HG03175 (cell line): Measurements from ENCODE around the gene PZP.

Experiments
- ATAC-seq: cut with Tn5 transposase; IDR thresholded peaks from one replicate; pipeline ENCODE4 v1.9.1; 2021; ENCODE audit warnings: mild to moderate bottlenecking, moderate library complexity; ENCODE audit not compliant: unreplicated experiment

Gene PZP

DNA sequence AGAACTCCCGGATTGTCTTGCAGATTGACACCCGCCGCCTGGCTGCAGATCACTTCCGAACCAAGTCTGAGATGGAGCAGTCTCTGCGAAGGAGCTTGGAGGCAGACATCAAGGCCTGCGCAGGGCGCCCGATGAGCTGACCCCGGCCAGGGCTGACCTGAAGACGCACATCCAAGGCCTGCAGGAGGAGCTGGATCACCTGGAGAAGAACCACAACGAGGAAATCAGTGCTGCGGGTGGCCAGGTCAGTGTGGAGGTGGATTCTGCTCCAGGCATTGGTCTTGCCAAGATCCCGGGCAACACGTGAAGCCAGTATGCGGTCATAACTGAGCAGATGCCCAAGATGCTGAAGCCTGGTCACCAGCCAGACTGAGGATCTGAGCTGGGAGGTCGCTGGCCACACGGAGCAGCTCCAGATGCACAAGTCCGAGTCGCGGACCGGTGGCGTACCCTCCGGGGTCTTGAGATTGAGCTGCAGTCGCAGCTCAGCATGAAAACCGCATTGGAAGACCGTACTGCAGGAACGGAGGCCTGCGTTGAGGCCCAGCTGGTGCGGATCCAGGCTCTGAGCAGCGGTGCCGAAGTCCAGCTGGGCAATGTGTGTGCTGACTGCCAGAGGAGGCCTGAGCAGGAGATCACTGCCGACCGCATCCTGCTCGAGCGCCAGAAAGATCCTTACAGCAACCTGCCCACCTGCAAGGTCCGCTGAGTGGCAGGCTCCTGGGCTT, 80.1 kb downstream of the PZP start:
- no peak for ATAC-seq

DNA sequence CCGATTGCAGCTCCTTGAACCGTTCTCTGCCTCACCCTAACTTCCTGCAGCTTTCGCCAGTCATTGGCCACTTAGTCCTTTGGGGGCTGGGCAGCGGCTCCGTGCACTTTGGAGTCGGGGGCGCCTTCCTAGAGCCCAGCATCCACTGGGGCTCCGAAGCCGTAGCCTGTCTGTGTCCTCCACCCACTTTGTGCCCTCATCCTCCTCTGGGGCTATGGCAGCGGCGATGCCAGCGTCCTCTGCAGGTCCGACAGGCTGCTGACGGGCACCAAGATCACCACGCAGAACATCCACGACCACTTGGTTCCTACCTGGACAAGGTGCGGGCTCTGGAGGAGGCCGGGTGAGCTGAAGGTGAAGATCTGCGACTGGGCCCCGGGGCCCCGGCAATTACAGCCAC, 80.7 kb downstream of the PZP start:
- no peak for ATAC-seq

DNA sequence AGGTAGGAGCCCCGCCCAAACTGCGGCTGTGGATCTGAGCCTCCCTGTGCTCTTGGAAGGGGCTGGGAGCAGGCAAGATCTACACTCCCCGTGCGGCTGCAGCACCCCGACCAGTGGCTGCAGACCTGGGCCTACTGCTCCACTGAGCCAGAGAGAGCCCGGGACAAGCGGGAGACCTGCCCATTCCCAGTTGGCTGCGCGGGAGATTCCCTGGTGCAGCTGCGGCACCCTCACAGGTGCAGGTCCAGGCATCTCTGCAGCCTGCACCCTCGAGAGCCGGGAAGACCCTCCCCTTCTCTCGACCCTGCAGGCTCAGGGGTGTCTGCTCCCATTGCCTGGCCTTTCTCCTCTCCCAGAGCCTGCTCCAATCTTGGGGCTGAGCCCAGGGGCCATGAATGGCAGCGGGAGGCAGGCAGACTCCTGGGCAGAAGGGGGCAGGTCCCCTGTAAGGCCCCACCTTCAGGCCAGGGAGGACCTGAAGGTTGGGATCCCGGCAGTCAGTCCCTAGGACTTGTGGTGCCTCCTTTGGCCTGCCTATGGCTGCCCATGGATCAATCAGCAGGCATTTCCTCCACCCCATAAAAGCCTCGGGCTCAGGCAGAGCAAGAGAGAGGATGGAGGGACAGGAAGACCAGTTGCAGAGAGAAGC, 83.7 kb downstream of the PZP start:
- no peak for ATAC-seq

DNA sequence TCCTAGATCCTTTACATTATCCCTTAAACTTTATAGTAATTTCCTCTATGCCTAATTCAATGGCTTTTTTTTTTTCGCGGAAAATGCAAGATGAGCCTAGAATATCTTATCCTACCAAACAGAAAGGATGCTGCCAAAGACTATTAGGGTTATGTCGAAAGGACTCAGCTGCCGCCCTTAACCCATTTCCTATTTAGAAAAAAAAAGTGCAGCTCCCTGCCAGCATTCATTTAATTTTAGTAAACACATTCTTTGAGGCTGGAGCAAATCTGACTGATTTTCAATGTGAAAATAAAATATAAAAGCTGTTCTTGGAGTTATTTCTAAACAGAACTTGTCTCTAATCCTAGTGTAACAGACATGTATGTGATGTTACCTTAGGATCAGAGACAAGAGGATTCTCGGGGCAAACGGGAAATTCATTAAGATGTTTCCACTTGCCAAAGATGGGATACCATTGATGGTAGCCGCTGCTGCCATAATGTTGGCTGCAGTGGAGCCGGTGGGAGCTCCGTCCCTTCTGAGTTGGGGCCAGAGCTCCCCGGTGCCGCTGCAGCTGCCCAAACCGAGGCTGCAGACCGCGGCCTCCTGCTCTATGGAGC, 84.3 kb downstream of the PZP start:
- ATAC-seq: no peak

DNA sequence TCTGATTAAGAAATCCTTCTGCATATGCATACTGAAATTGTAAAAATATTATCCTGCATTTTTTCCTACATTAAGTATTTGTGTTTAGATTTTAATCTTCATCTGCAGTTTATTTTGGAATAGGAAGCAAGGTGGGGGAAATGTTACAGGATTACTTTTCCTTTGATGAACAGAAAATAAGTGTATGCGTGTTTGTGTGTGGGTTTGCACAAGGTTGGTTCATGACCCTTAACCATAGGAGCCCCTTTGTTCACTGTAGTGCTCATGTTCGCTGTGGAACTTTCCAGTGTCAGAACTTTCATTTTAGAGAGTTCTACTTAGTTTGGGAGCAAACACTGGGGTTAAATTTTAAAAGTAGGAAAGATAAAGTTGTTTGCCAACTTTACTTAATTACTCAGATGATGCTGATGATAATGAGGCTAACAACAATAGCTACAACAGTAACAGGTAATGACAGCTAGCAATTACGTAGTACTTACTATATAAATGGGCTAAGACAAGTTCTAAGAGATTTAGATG, 86.0 kb downstream of the PZP start:
- no peak for ATAC-seq

DNA sequence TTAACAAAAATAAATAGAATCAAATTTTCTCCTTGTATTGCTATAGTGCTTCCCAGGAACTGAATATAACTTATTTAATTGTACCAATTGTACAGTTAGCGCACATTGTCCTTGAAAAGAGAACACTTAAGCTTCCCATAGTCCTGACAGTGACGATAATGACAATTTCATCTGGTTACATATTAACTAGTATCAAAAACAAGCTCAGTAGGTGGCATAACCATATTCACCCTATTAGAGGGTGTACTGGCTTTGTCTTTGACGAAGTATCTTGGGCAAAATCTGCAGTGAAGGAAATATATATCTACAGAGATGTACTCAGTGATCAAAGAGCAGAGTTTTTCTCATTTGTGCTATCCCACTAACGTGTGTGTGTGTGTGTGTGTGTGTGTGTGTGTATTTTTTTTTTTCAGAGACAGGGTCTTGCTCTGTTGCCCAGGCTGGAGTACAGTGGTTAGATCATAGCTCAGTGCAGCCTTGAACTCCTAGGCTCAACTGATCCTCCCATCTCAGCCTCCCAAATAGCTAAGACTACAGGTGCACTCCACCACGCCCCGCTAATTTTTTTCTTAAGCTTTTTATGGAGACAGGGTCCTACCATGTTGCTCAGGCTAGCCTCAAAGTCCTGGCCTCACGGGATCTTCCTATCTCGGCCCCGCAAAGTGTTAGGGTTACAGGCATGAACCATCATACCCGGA, 87.6 kb downstream of the PZP start:
- no peak for ATAC-seq

DNA sequence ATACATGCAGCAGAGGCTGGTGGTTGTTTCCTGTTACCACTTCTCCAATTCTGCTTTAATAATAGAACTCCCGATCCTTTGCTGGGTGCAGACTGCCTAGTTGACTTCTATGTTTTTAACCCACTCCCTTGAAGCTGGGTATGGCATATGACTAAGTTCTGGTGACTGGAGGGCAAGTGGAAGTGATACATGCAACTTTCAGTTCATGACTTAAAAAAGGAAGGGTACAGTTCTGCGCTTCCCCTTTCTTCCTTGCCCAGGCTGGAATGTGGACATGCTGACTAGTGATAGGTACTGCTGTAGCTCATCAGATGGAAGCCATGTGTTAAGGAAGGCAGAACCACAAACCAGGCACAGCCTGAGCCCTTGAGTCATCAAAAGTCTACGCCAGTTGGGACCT, 90.0 kb downstream of the PZP start:
- ATAC-seq: peak; percentile 47

DNA sequence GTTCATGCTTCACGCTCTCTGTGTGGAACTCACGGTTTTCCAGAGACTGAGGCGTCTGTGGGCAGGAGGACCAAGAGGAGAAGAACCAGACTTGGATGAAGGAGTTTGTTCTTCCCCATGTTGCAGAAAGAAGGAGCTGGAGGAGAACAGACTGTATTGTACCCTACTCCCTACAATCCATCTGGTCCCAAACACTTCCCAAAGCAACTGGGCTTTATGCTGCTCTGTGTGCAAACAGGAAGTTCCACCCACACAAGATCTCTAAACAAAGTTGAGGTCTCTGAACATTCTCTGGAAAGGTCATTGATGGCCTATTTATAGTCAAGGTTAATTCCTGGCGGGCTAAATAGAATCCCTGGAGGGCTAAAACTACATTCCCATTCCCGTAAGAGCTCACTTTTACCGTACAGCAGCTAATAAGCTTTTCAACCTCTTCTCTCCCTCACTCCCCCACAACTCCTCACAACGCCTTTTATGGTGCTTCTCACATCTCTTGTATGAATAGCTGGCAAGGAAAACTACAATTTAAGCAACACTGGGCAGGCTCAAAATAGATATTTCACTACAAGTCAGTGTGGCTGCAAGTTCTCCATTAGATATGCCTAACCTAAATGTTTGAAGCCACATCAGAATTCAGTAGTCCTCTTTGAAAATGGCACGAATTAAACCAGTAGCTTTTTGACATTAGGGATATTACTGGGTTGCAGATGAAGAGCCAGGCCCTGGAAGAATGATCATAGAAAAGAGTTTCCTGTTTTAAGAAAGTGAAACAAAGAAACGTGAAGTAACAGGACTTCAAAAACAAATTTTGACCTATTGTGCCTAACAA, 92.2 kb downstream of the PZP start, which contains the start of gene A2M:
A2M (minus strand) TSS at position 189 of the 829 bp plus-strand sequence; CDS start at position 119, 70 bp downstream.
- ATAC-seq: no peak

DNA sequence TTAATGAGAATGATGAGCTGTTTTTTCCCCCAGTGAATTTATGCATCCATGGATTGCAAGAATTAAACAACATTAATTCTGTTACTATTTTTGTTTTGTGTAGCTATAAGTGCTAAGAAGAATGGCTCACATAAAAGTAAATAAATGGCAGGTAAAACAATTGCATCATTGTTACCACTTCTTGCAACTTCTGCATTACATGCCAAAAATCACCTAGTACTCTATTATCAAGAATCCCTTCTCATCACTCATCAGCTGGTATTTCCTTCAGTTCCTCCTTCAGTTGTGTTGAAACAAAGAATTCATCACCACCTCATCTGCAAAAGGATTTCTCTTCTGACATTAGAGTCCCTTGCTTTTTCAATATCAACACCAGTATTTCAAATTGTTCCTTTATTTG, 93.2 kb downstream of the PZP start:
- ATAC-seq: no peak

DNA sequence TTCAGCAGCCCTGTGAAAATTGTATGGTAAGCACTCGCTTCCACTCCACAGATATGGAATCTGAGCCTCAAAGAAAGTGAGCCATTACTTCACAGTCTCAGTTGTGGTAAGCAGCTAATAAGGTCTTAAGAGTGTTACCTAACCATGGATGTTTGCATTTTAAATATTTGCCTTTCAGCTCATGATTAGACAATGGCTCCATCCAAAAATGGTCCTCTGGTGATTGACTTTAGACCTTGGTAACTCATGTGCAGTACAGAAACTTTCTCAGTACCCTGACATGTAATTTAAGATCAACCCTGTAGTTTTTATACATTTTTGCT, 94.2 kb downstream of the PZP start:
- no peak for ATAC-seq

DNA sequence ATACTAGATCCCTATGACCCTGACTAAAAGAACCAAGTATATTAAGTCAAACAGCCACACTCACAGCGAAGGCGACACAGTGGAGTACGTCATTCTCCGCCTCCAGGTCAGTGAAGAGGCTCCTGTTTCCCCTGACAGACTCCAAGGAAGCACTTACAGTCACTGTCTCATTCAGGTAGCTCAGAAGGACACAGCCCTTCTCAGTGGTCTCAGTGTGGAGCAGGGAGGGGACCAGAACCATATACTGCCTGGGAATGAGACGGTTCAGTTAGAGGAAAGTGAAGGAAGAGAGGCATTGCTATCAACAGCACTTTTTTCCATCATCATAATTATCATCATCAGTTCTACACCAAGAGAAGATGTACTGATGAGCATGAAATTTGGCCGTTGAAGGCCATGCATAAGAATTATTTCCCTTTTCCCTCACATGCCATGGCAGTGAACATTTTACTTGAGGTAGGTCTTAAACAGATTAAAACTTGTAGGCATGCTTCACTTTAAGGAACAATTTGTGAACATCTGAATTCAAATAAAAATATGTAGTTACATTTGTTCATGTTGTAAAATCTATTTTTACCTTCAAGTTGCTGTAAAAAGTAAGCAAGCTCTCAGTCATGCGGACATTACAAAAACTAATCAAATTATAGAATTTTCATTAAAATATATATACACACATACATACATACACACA, 94.8 kb downstream of the PZP start:
- ATAC-seq: no peak

DNA sequence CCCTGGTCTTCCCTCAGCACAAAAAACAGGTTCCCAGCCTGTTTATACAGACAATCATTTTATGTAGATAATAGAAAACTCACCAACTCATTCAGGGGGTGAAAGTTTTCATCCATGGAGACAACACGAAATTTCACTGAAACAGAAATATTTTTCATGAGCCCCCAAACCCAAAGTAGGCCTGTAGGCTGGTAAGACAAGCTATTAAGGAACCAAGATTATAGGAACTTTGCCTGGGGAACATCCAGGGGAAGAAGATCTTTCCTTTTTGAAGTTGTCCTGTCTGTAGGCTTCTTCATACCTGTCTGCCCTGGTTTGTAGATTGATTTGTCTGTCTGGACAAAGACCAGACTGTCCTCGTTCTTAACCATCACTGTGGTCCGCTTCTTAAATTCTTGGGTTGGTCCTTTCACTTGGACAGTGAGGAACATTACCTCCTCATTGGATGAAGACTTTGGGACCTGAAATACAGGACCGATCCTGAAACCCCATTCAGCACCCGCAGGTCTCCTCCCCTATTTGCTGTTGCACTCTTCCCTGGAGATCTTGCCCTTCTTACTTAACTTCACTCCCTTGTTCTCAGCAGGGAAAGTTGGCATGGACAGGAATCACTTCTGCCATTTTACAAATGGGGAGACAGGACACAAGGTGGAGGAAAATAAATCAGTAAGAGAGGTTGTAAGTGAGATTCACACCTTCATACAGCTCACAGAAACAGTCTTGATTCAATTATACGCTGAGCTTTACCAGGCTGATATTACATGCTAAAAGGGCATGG, 95.9 kb downstream of the PZP start:
- ATAC-seq: no peak

DNA sequence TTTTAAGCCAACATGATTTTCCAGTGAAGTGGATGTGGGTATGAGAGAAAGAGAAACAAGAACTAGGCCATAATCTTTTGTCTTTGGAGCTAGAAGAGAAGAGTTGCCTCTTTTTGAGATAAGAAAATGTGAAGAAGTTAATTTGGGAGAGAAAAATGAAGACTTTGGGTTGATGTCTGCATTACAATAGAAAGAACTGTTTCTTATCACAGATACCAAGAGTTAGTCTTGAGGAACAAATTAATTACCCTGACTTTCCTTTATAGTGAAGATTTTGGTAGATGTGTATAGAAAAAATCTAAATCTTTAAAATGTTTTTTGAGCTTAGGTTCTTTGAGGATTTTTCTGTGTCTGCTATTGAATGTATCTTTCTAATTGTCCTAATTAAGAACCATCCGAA, 96.7 kb downstream of the PZP start:
- no peak for ATAC-seq

DNA sequence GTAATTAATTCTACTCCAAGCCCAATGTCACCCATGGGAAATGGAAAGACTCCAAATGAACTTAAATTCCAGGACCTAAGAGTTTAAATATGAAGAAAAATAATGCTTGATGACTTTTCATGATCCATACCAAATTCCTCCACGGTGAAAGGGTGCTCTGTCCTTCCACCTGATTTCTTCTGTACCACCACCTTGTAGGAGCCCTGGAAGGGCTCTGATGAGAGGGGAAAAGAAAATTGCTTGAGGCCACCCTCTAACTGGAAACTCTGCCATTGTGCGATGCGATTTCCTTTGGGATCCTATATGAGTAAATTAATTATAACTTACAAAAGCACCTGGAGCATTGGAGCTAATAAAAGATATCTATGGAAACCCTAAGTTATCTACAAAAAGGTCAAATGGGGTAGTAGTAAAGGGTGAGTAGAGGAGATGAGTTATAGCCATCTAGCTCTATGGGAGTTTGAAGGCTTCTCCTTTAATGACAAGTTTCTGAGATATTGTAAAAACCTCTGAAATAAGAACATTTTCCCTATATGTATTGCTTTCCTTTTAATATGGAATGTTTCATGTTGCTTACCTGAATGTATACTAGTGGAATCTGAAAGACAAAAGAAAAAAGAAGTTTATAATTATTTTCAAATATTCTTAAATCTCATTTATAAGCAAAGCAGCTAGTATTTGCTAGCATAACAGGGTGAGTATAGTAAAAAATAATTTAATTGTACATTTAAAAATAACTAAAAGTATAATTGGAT, 98.3 kb downstream of the PZP start:
- ATAC-seq: no peak

DNA sequence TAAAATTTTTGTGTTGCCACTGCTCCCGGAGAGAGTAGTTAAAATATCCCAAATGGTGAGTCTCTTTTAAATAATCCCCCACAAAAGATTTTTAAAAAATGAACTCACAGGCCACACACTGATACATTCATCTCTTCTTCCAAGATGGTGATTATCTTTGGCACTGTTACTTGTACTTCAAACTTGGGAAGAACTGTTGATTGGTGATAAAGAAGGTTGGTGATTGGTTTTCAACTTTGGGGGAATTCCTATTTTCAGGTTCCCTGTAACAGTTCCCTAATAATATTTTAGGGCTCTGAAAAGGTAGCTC, 99.0 kb downstream of the PZP start:
- ATAC-seq: no peak

DNA sequence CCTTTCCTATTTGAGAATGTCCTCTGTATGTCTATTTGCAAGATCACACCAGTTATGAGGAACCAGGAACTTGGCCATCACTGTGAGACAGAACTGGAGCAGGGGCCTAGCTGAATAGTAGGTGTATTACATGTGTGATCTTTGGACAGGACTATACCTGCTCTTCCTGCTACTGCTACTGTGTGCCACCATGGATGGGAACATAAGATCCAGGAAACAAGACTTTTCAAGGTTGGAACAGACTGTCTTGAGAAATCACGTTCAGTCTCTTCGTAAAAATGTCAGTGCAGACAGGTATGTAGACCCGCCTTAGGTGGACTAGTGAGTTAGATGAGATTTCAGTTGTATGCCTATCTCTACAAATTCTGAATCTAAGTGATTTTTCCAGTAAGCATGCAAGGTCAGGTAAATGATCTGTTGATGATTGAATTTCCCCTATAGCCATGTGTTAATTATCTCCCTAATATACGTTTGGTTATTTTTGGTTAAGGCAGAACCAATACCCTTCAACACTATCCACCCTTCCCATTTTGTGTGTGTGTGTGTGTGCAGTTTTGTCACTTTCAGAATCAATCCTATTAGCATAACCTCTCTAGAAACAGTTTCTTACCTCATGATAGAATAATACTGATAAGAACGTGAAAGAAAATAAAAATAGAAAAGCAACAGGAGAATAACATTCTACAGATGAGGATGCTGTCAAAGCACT, 99.5 kb downstream of the PZP start:
- ATAC-seq: no peak

DNA sequence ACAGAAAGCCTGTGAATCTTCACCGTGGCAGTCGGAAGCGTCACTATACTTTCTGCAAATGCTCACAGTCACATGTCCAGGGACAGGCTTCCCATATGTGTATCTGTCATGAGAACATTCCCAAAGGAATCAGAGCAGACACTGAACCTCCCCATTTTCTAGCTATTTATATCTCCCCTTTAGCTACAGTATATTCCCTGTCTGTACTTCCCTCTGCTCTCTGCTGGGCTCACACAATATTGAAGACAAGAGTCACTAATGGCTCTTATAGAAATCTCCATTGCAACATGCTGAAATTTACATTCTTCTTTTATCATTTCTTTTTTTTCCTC, 100.7 kb downstream of the PZP start:
- ATAC-seq: no peak
